GM12878 (cell line): ENCODE measurements around the gene PFKFB2. TPM values are rescaled to one million over a fixed set of nuclear protein-coding genes. Genes with fewer than 3 reads are reported as not detected.

ENCODE experiments used
- ATAC-seq: fragments of 200-7000 bp; cut with Tn5 transposase; 3 replicates; pipeline ENCODE4 v1.9.1; 2020; ENCODE audit warnings: mild to moderate bottlenecking, moderate library complexity
- BruUV-seq: library from RNA; stranded (reverse); fragments of 400-500 nt; replicated peaks from 2 replicates; lab custom pipeline; 2021; lab: Mats Ljungman, UMichigan
- CTCF ChIA-PET: fragments of 300-600 bp; sonication (Branson Sonifier 250); formaldehyde crosslinking; extraction: SDS; loops from one replicate; lab custom pipeline; 2021; ENCODE audit warnings: inconsistent platforms; lab: Yijun Ruan, JAX
- POLR2A ChIA-PET: fragments of 350-600 bp; formaldehyde crosslinking; extraction: SDS; loops from one replicate; lab custom pipeline; 2021; ENCODE audit warnings: inconsistent platforms; lab: Charles Lee
- RAD21 ChIA-PET: fragments of 300-600 bp; sonication (Branson Sonifier 250); formaldehyde crosslinking; loops from one replicate; lab custom pipeline; 2023; ENCODE audit warnings: antibody characterized with exemption; ENCODE audit not compliant: unreplicated experiment; lab: Charles Lee
- SMC1A ChIA-PET: fragments of 300-600 bp; sonication (Branson Sonifier 250); formaldehyde crosslinking; loops from one replicate; lab custom pipeline; 2023; ENCODE audit not compliant: unreplicated experiment, uncharacterized antibody; lab: Charles Lee
- DNase-seq: peaks from one replicate; pipeline ENCODE4 v3.0.0-alpha.2; 2011; ENCODE audit warnings: low read depth, low spot score
- FAIRE-seq: peaks from 3 replicates; lab custom pipeline; 2011; peaks lifted over from hg19 to GRCh38; lab: Jason Lieb, UNC
- H2AFZ ChIP-seq: 2 replicates; pipeline ENCODE4 v1.6.0; 2011; ENCODE audit warnings: low read depth, low read length, control low read depth; ENCODE audit not compliant: control insufficient read depth
- H3K27ac ChIP-seq: 2 replicates; pipeline ENCODE4 v1.5.1; 2011; ENCODE audit warnings: control low read depth; ENCODE audit not compliant: control insufficient read depth, insufficient read depth
- H3K27me3 ChIP-seq, 2 experiments: replicated peaks in 1 of 2; 2 replicates each; pipeline versions ENCODE4 v1.6.0 to v1.6.1; 2011; ENCODE audit warnings: low read length in 1 of 2; ENCODE audit not compliant: control insufficient read depth in 2 of 2, insufficient read depth in 2 of 2
- H3K36me3 ChIP-seq, 2 experiments: 2 replicates each; pipeline ENCODE4 v1.5.1; 2011; ENCODE audit warnings: low read length in 1 of 2; ENCODE audit not compliant: control insufficient read depth in 2 of 2, insufficient read depth in 2 of 2
- H3K4me1 ChIP-seq: 2 replicates; pipeline ENCODE4 v1.6.1; 2011; ENCODE audit warnings: mild to moderate bottlenecking, low read length, moderate library complexity, mixed read lengths; ENCODE audit not compliant: control insufficient read depth, insufficient read depth
- H3K4me2 ChIP-seq: 2 replicates; pipeline ENCODE4 v1.6.0; 2011; ENCODE audit warnings: control low read depth; ENCODE audit not compliant: control insufficient read depth, insufficient read depth
- H3K4me3 ChIP-seq: fragments of 200-600 bp; sonication (generic); 2 replicates; pipeline ENCODE4 v1.5.1; 2016
- H3K79me2 ChIP-seq: 2 replicates; pipeline ENCODE4 v1.6.0; 2011; ENCODE audit warnings: low read length; ENCODE audit not compliant: control insufficient read depth, insufficient read depth
- H3K9ac ChIP-seq: 2 replicates; pipeline ENCODE4 v1.8.0; 2011; ENCODE audit warnings: low read length, control low read depth, mixed read lengths; ENCODE audit not compliant: control insufficient read depth, insufficient read depth
- H3K9me3 ChIP-seq: replicated peaks from 3 replicates; pipeline ENCODE4 v1.5.1; 2011; ENCODE audit warnings: mild to moderate bottlenecking, low read length; ENCODE audit not compliant: control insufficient read depth, insufficient read depth
- H4K20me1 ChIP-seq: 2 replicates; pipeline ENCODE4 v1.6.0; 2011; ENCODE audit not compliant: control insufficient read depth, insufficient read depth
- CHD2 ChIP-seq: IDR thresholded peaks from 2 replicates; pipeline ENCODE4 v1.6.1; 2011; ENCODE audit warnings: low read depth, low read length, improper control_type of control experiment, borderline replicate concordance
- MEF2A ChIP-seq: IDR thresholded peaks from 2 replicates; pipeline ENCODE4 v1.6.1; 2011; ENCODE audit warnings: low read depth, mild to moderate bottlenecking, low read length, moderate library complexity; ENCODE audit not compliant: insufficient read depth
- MTA3 ChIP-seq: IDR thresholded peaks from 2 replicates; pipeline ENCODE4 v1.6.1; 2012; ENCODE audit warnings: low read length, inconsistent platforms, borderline replicate concordance
- PML ChIP-seq: IDR thresholded peaks from 2 replicates; pipeline ENCODE4 v1.6.1; 2012; ENCODE audit warnings: low read length, inconsistent platforms
- SUPT20H ChIP-seq: IDR thresholded peaks from 2 replicates; pipeline ENCODE4 v1.6.1; 2011; ENCODE audit warnings: low read depth, mild to moderate bottlenecking, low read length, moderate library complexity, borderline replicate concordance; ENCODE audit not compliant: control insufficient read depth
- WGBS: methylation state at CpG from one replicate; pipeline ENCODE4 v1.1.6; 2016; ENCODE audit warnings: low lambda C conversion rate; ENCODE audit not compliant: insufficient replicate concordance, insufficient coverage; ENCODE audit errors: missing lambda C conversion rate; 5-methylcytosine and 5-hydroxymethylcytosine counted together
- in situ Hi-C: fragments of 300-500 bp; cut with MboI; formaldehyde crosslinking; loops from 9 replicates; pipeline ENCODE4 v1.14.3; 2018; ENCODE audit warnings: mixed read lengths
- intact Hi-C: fragments of 100-400 bp; cut with micrococcal nuclease; formaldehyde crosslinking; loops from one replicate; pipeline ENCODE4 v1.14.2; 2022; ENCODE audit not compliant: unreplicated experiment
- polyA plus RNA-seq, 11 experiments: library from polyadenylated mRNA; depleted of rRNA in 4 of 11; unstranded in 6 of 11; stranded (reverse) in 5 of 11; fragments of >200 nt; fragmentation: Nextera tagmentation in 4 of 11; fragmentation: Illumina TruSeq in 1 of 11; extraction: Ambion mirVana in 4 of 11; extraction: Trizol in 1 of 11; gene quantifications; 1 replicate in 1 of 11; 2 replicates in 10 of 11; pipeline versions ENCODE4 v1.2.1 to v1.2.3, GENCODE V29; 2011 to 2016; ENCODE audit warnings: inconsistent platforms in 2 of 11, missing spikeins in 2 of 11, low read depth in 1 of 11
- total RNA-seq, 4 experiments: library from RNA; depleted of rRNA in 3 of 4; stranded (reverse); fragments of >200 nt in 3 of 4; fragmentation: Illumina TruSeq in 1 of 4; extraction: Trizol in 1 of 4; gene quantifications; 2 replicates each; pipeline versions ENCODE4 v1.2.1 to v1.2.3, GENCODE V29; 2013 to 2021
- TF ChIP-seq, protein P1 (sequence below): fragments of 450-650 bp; IDR thresholded peaks from 2 replicates; pipeline ENCODE4 v1.6.1; 2017; ENCODE audit warnings: mild to moderate bottlenecking, moderate library complexity
- TF ChIP-seq, protein P2 (sequence below): fragments of 450-650 bp; IDR thresholded peaks from 2 replicates; pipeline ENCODE4 v1.6.1; 2018; ENCODE audit warnings: mild to moderate bottlenecking, low read depth, moderate library complexity; ENCODE audit not compliant: partially characterized antibody

PFKFB2 gene
- total and polyA plus RNA-seq, 10 of the 15 experiments (the other 5 are each of a cell fraction or from before 2014, with no cell fraction given) = 0.40 to 1.3 (median 1.0) TPM

DNA sequence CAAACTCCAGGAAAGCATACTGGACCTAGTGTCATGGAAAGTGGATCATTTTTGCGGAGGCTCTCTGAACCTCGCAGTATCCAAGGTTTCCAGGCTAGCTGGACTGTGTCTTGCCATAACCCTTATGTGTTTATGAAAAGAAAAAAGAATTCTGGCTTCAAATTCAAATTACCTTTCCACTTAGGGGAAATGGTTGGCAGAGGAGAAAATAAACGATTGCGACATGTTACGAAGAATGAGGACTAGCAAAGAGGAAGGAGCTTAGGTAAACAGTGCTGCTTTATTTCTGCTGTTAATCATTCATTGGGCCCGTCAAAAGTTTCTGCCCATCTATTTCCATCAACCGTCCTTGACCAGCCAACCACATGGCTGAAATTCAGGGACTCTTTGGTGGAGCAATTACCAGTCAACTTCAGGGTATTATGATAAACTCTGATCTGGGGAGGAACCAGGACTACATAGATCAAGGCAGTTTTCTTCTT, 50.9 kb downstream of the PFKFB2 start, which contains the start of gene C4BPA:
Gene C4BPA, plus strand, starts transcription at position 342 of the 482 bp plus-strand sequence. CDS start 8,793 bp downstream, outside the sequence.
- CTCF ChIA-PET = no interaction called here
- H3K9me3 ChIP-seq = peaks cover 2% of the 10 kb centered on the region; the same call in 1 of the 3 replicates
- H3K4me1 ChIP-seq = no peaks in the 10 kb centered on the region
- no peak for TF ChIP-seq MEF2A
- no peak for TF ChIP-seq SUPT20H
- TF ChIP-seq, protein P1, sequence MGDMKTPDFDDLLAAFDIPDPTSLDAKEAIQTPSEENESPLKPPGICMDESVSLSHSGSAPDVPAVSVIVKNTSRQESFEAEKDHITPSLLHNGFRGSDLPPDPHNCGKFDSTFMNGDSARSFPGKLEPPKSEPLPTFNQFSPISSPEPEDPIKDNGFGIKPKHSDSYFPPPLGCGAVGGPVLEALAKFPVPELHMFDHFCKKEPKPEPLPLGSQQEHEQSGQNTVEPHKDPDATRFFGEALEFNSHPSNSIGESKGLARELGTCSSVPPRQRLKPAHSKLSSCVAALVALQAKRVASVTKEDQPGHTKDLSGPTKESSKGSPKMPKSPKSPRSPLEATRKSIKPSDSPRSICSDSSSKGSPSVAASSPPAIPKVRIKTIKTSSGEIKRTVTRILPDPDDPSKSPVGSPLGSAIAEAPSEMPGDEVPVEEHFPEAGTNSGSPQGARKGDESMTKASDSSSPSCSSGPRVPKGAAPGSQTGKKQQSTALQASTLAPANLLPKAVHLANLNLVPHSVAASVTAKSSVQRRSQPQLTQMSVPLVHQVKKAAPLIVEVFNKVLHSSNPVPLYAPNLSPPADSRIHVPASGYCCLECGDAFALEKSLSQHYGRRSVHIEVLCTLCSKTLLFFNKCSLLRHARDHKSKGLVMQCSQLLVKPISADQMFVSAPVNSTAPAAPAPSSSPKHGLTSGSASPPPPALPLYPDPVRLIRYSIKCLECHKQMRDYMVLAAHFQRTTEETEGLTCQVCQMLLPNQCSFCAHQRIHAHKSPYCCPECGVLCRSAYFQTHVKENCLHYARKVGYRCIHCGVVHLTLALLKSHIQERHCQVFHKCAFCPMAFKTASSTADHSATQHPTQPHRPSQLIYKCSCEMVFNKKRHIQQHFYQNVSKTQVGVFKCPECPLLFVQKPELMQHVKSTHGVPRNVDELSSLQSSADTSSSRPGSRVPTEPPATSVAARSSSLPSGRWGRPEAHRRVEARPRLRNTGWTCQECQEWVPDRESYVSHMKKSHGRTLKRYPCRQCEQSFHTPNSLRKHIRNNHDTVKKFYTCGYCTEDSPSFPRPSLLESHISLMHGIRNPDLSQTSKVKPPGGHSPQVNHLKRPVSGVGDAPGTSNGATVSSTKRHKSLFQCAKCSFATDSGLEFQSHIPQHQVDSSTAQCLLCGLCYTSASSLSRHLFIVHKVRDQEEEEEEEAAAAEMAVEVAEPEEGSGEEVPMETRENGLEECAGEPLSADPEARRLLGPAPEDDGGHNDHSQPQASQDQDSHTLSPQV = no peak
- TF ChIP-seq, protein P2, sequence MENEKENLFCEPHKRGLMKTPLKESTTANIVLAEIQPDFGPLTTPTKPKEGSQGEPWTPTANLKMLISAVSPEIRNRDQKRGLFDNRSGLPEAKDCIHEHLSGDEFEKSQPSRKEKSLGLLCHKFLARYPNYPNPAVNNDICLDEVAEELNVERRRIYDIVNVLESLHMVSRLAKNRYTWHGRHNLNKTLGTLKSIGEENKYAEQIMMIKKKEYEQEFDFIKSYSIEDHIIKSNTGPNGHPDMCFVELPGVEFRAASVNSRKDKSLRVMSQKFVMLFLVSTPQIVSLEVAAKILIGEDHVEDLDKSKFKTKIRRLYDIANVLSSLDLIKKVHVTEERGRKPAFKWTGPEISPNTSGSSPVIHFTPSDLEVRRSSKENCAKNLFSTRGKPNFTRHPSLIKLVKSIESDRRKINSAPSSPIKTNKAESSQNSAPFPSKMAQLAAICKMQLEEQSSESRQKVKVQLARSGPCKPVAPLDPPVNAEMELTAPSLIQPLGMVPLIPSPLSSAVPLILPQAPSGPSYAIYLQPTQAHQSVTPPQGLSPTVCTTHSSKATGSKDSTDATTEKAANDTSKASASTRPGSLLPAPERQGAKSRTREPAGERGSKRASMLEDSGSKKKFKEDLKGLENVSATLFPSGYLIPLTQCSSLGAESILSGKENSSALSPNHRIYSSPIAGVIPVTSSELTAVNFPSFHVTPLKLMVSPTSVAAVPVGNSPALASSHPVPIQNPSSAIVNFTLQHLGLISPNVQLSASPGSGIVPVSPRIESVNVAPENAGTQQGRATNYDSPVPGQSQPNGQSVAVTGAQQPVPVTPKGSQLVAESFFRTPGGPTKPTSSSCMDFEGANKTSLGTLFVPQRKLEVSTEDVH = no peak
- no peak for TF ChIP-seq MTA3
- no peak for TF ChIP-seq PML
- no peak for TF ChIP-seq CHD2
- TF ChIP-seq, all 136 proteins: peak for 0
- DNase-seq (no peak), ATAC-seq (no peak), FAIRE-seq (no peak)
- H3K79me2 ChIP-seq = no peaks in the 10 kb centered on the region
- in situ Hi-C loops (no loop called here), intact Hi-C loops (no loop called here)
- no TSS peak for BruUV-seq
- WGBS = 85% methylated on average over 7 of the region's 7 CpGs
- POLR2A ChIA-PET = no interaction called here
- RAD21 ChIA-PET = interaction anchor here (0.7 kb wide), 1 partner anchor 301 kb away, joined by 3 read pairs; no protein-coding TSS in a partner anchor
- H2AFZ ChIP-seq = no peak within 1 kb of the TSS
- H3K36me3 ChIP-seq = no peaks in the 10 kb centered on the region
- no peaks in the 10 kb centered on the region for H4K20me1 ChIP-seq
- SMC1A ChIA-PET = interaction anchor here (1.5 to 2.4 kb wide), 2 partner anchors 12 to 91 kb away, joined by 3 to 6 read pairs; no protein-coding TSS in a partner anchor
- no peaks in the 10 kb centered on the region for H3K27me3 ChIP-seq
- no peak within 1 kb of the TSS for H3K4me2 ChIP-seq
- no peak within 1 kb of the TSS for H3K4me3 ChIP-seq
- H3K9ac ChIP-seq = no peak within 1 kb of the TSS
- no peak within 1 kb of the TSS for H3K27ac ChIP-seq
